OCI-LY1 (cell line): Measurements from ENCODE around the gene SUN1.

Experiments used
- H2AFZ ChIP-seq: fragments of 200-600 bp; sonication (generic), shearing (Covaris generic); 2 replicates; pipeline ENCODE4 v1.6.0; 2014; ENCODE audit warnings: antibody characterized with exemption, mild to moderate bottlenecking, low read length
- H3F3A ChIP-seq: fragments of 200-600 bp; sonication (generic), shearing (Covaris generic); 2 replicates; pipeline ENCODE4 v1.6.0; 2014; ENCODE audit warnings: mild to moderate bottlenecking, antibody characterized with exemption, low read length, moderate library complexity; ENCODE audit not compliant: insufficient read depth
- H3K27ac ChIP-seq: fragments of 200-600 bp; sonication (generic); 2 replicates; pipeline ENCODE4 v1.5.1; 2014; ENCODE audit warnings: low read length, mixed run types, mild to moderate bottlenecking, low read depth; ENCODE audit not compliant: poor library complexity, severe bottlenecking
- H3K27me3 ChIP-seq: fragments of 200-600 bp; sonication (generic); 2 replicates; pipeline ENCODE4 v1.6.0; 2014; ENCODE audit warnings: antibody characterized with exemption, mild to moderate bottlenecking, low read length, moderate library complexity; ENCODE audit not compliant: insufficient read depth
- H3K36me3 ChIP-seq: fragments of 200-600 bp; sonication (generic); 2 replicates; pipeline ENCODE4 v1.6.1; 2014; ENCODE audit warnings: mild to moderate bottlenecking, antibody characterized with exemption, low read length, moderate library complexity, mixed read lengths; ENCODE audit not compliant: insufficient read depth
- H3K4me1 ChIP-seq: fragments of 200-600 bp; sonication (generic); 2 replicates; pipeline ENCODE4 v1.5.1; 2014; ENCODE audit warnings: mild to moderate bottlenecking, low read length, moderate library complexity; ENCODE audit not compliant: insufficient read depth, severe bottlenecking
- H3K4me2 ChIP-seq: fragments of 200-600 bp; sonication (generic), shearing (Covaris generic); 2 replicates; pipeline ENCODE4 v1.6.1; 2014; ENCODE audit warnings: low read length
- H3K4me3 ChIP-seq: fragments of 200-600 bp; sonication (generic); 2 replicates; pipeline ENCODE4 v1.5.1; 2014; ENCODE audit warnings: low read length, low read depth, mild to moderate bottlenecking, mixed read lengths; ENCODE audit not compliant: poor library complexity, severe bottlenecking
- H3K79me2 ChIP-seq: fragments of 200-600 bp; shearing (Covaris generic); 2 replicates; pipeline ENCODE4 v1.6.1; 2016; ENCODE audit warnings: mixed run types, low read length, mixed read lengths; ENCODE audit not compliant: insufficient read depth
- H3K9ac ChIP-seq: fragments of 200-600 bp; sonication (generic), shearing (Covaris generic); 2 replicates; pipeline ENCODE4 v1.6.1; 2014; ENCODE audit warnings: mild to moderate bottlenecking, low read length, mixed read lengths
- H3K9me2 ChIP-seq: fragments of 200-600 bp; sonication (generic), shearing (Covaris generic); 2 replicates; pipeline ENCODE4 v1.6.1; 2014; ENCODE audit warnings: low read depth, mild to moderate bottlenecking, low read length, mixed read lengths
- H3K9me3 ChIP-seq: fragments of 200-600 bp; shearing (Covaris generic); 2 replicates; pipeline ENCODE4 v1.6.1; 2014; ENCODE audit warnings: low read length, mixed read lengths
- H4K20me1 ChIP-seq: fragments of 200-600 bp; sonication (generic), shearing (Covaris generic); 2 replicates; pipeline ENCODE4 v1.6.0; 2016; ENCODE audit warnings: mild to moderate bottlenecking, low read length; ENCODE audit not compliant: insufficient read depth
- EZH2 ChIP-seq: fragments of 200-600 bp; sonication (generic), shearing (Covaris generic); IDR thresholded peaks from 2 replicates; pipeline ENCODE4 v1.8.0; 2017; ENCODE audit warnings: borderline replicate concordance, mixed run types, mild to moderate bottlenecking, antibody characterized with exemption, low read length, moderate library complexity, mixed read lengths
- TF ChIP-seq, protein P1 (sequence below): fragments of 200-600 bp; sonication (generic), shearing (Covaris generic); IDR thresholded peaks from 2 replicates; pipeline ENCODE4 v1.5.1; 2017; ENCODE audit warnings: mild to moderate bottlenecking, antibody characterized with exemption, low read length, moderate library complexity, mixed read lengths

SUN1 gene

DNA sequence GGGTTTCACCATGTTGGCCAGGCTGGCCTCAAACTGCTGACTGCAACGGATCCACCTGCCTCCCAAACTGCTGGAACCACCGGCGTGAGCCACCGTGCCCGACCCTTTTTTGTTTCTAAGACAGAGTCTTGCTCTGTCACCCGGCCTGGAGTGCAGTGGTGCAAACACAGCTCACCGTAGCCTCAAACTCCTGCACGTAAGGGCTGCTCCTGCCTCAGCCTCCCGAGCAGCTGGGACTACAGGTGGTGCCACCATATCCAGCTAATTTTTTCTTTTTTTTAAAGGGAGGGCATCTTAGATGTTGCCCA is 85.8 kb downstream of the SUN1 start:
- Histone ChIP-seq H3F3A (no peaks in the 10 kb centered on the region), H3K9me3 (no peaks in the 10 kb centered on the region), H3K27me3 (peaks cover 16% of the 10 kb centered on the region; the same call in 1 of the 2 replicates), H3K9ac (no peak overlapping the region), H3K4me2 (no peak overlapping the region), H3K4me1 (peaks cover 3% of the 10 kb centered on the region), H3K36me3 (no peaks in the 10 kb centered on the region), H2AFZ (no peak overlapping the region), H3K79me2 (no peaks in the 10 kb centered on the region), H3K27ac (no peak overlapping the region), H3K4me3 (no peak overlapping the region), H3K9me2 (no peaks in the 10 kb centered on the region), H4K20me1 (no peaks in the 10 kb centered on the region)
- TF ChIP-seq, protein P1, sequence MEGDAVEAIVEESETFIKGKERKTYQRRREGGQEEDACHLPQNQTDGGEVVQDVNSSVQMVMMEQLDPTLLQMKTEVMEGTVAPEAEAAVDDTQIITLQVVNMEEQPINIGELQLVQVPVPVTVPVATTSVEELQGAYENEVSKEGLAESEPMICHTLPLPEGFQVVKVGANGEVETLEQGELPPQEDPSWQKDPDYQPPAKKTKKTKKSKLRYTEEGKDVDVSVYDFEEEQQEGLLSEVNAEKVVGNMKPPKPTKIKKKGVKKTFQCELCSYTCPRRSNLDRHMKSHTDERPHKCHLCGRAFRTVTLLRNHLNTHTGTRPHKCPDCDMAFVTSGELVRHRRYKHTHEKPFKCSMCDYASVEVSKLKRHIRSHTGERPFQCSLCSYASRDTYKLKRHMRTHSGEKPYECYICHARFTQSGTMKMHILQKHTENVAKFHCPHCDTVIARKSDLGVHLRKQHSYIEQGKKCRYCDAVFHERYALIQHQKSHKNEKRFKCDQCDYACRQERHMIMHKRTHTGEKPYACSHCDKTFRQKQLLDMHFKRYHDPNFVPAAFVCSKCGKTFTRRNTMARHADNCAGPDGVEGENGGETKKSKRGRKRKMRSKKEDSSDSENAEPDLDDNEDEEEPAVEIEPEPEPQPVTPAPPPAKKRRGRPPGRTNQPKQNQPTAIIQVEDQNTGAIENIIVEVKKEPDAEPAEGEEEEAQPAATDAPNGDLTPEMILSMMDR: no peak
- TF ChIP-seq EZH2: no peak

DNA sequence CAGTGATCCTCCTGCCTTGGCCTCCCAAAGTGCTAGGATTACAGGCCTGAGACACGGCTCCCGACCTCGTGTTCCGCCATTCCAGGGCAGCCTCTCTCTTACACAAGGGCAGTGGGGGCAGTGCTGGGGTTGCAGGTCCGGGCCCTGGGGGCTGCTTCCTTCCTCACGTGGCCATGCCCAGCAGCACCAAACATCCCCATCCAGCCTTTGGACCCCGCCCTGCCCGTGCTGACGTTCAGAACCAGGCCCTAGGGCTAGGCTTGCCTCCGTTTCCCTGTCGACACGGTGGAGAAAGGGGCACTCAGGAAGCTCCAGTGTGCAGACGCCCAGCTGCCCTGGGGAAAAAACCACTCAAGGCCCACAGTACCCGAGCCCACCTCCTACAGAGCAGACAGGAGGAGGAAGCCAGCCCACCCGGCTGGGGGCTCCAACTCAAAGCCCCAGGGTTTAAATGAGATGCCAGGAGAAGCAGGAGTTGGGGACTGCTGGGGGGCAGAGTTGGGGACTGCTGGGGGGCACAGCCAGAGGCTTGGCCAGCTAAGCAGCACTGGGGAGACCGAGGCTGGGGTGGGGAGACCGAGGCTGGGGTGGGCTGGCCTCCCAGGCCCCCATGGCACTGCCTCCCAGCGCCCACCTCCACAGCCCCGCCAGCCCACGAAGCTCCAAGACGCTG is 86.3 kb downstream of the SUN1 start:
- Histone ChIP-seq H3K79me2 (no peaks in the 10 kb centered on the region), H3K4me1 (peaks cover 8% of the 10 kb centered on the region), H3K36me3 (no peaks in the 10 kb centered on the region), H3K27me3 (peaks cover 16% of the 10 kb centered on the region; the same call in 1 of the 2 replicates), H3K4me2 (no peak overlapping the region), H3F3A (no peaks in the 10 kb centered on the region), H3K4me3 (no peak overlapping the region), H3K27ac (no peak overlapping the region), H3K9ac (no peak overlapping the region), H4K20me1 (no peaks in the 10 kb centered on the region), H3K9me3 (no peaks in the 10 kb centered on the region), H3K9me2 (no peaks in the 10 kb centered on the region), H2AFZ (no peak overlapping the region)
- TF ChIP-seq, protein P1: no peak
- no peak for TF ChIP-seq EZH2

DNA sequence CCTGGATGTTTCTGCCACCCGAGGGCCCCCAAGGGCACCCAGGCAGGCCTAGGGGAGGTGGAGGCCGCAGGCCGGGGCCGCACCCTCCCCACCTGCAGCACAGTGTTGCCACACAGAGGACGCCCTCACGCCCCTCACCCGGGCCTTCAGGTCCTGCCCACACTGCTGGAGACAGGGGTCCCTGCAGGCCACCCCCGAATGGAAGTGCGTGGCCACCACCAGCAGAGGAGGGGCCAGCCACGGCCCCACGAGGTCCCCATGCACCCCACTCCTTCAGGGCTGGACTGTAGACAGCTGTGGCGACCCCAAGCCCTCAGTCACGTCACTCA is 86.8 kb downstream of the SUN1 start:
- Histone ChIP-seq H3K9me3 (no peaks in the 10 kb centered on the region), H3K4me3 (no peak overlapping the region), H4K20me1 (no peaks in the 10 kb centered on the region), H3K36me3 (no peaks in the 10 kb centered on the region), H3K79me2 (no peaks in the 10 kb centered on the region), H3K27ac (no peak overlapping the region), H3K9ac (no peak overlapping the region), H3K27me3 (peaks cover 16% of the 10 kb centered on the region; the same call in 1 of the 2 replicates), H2AFZ (no peak overlapping the region), H3K9me2 (no peaks in the 10 kb centered on the region), H3F3A (no peaks in the 10 kb centered on the region), H3K4me1 (peaks cover 11% of the 10 kb centered on the region), H3K4me2 (no peak overlapping the region)
- no peak for TF ChIP-seq EZH2

DNA sequence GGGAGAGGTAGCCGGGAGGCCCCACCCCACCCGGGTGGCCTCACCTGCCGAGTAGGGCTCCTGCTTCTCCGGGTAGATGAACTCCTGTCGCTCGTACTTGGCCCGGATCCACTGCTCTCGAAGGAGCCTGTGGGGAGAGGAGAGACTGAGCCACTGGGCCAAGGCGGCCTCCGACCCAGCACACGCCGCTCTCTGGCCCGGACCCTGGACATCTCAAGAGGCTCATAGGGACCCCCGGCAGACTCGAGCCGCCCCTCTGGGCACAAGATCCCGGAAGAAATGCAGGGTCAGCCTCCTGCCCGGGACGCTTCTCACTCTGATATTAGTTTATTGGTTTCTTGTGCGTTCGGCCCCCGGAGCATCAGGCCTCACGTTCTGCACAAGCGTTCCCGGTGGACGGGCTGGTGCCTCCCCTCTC is 87.7 kb downstream of the SUN1 start:
- peaks cover 20% of the 10 kb centered on the region; the same call in 1 of the 2 replicates for H3K27me3 ChIP-seq
- peaks cover 11% of the 10 kb centered on the region for H3K4me1 ChIP-seq

More for the DNA sequence above, 87.7 kb downstream of the SUN1 start:
- no peaks in the 10 kb centered on the region for H3K79me2 ChIP-seq
- no peak overlapping the region for H3K4me2 ChIP-seq
- H2AFZ ChIP-seq: no peak overlapping the region
- no peak overlapping the region for H3K9ac ChIP-seq
- TF ChIP-seq EZH2: no peak
- TF ChIP-seq, protein P1: no peak
- no peak overlapping the region for H3K4me3 ChIP-seq
- no peaks in the 10 kb centered on the region for H3K9me3 ChIP-seq
- H3K36me3 ChIP-seq: no peaks in the 10 kb centered on the region
- H3F3A ChIP-seq: no peaks in the 10 kb centered on the region
- no peaks in the 10 kb centered on the region for H4K20me1 ChIP-seq
- no peaks in the 10 kb centered on the region for H3K9me2 ChIP-seq
- H3K27ac ChIP-seq: no peak overlapping the region
